ENCODE measurements around the gene WTAP. TPM values are rescaled to one million over a fixed set of nuclear protein-coding genes. Genes with fewer than 3 reads are reported as not detected.
"Not testable (repeated sequence)": the region's sequence is repeated elsewhere in the genome, so short reads cannot be mapped to it uniquely, and the experiment has no call there.

Gene WTAP
- total and polyA plus RNA-seq, 2 experiments from 2014 or later, result 108 to 121 TPM

DNA sequence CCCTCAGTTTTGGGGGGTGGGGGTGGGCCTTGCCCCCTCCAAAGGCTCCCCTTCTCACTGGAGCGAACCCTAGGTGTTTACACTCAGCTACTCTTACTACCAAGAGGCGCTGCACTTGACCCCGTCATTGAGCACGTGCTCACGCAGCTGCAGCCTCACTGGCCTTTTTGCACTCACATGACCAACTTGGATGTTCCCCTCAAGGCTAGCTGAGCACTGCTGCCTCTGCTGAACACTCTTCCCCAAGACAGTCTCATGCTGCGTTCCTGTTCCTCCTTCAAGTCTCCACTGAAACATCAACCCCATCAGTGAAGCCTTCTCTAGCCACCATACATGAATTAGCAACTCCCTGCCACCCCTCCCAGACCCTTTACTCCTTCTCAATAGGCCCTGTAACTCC is 38.3 kb upstream of the WTAP start (continued):
- no peak for TF ChIP-seq ETS1 (IDR thresholded peaks at IDR 0.05)
- TF ChIP-seq, protein P1, sequence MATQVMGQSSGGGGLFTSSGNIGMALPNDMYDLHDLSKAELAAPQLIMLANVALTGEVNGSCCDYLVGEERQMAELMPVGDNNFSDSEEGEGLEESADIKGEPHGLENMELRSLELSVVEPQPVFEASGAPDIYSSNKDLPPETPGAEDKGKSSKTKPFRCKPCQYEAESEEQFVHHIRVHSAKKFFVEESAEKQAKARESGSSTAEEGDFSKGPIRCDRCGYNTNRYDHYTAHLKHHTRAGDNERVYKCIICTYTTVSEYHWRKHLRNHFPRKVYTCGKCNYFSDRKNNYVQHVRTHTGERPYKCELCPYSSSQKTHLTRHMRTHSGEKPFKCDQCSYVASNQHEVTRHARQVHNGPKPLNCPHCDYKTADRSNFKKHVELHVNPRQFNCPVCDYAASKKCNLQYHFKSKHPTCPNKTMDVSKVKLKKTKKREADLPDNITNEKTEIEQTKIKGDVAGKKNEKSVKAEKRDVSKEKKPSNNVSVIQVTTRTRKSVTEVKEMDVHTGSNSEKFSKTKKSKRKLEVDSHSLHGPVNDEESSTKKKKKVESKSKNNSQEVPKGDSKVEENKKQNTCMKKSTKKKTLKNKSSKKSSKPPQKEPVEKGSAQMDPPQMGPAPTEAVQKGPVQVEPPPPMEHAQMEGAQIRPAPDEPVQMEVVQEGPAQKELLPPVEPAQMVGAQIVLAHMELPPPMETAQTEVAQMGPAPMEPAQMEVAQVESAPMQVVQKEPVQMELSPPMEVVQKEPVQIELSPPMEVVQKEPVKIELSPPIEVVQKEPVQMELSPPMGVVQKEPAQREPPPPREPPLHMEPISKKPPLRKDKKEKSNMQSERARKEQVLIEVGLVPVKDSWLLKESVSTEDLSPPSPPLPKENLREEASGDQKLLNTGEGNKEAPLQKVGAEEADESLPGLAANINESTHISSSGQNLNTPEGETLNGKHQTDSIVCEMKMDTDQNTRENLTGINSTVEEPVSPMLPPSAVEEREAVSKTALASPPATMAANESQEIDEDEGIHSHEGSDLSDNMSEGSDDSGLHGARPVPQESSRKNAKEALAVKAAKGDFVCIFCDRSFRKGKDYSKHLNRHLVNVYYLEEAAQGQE (IDR thresholded peaks at IDR 0.05; ENCODE audit: unreplicated experiment), result no peak

- ATAC-seq; H3K27me3 ChIP-seq (ENCODE audit: insufficient read depth); H2AFZ ChIP-seq; H3K9me3 Mint-ChIP-seq; H3K9me2 ChIP-seq (ENCODE audit: insufficient read depth); H3K27ac Mint-ChIP-seq; H3F3A ChIP-seq (replicated peaks; ENCODE audit: low read depth); H3K27ac ChIP-seq (ENCODE audit: low read depth); H3K4me3 Mint-ChIP-seq; H3K4me2 ChIP-seq; H3K27me3 Mint-ChIP-seq (ENCODE audit: insufficient read depth, low read depth, poor library complexity); H3K4me3 ChIP-seq; DNase-seq (ENCODE audit: low spot score): not testable (repeated sequence)
- peaks cover 63% of the 10 kb centered on the region for H3K79me2 ChIP-seq (replicated peaks; ENCODE audit: insufficient read depth)
- H3K36me3 ChIP-seq (ENCODE audit: insufficient read depth), result peaks cover 15% of the 10 kb centered on the region; the same call in 1 of the 2 replicates
- H3K4me1 ChIP-seq (ENCODE audit: insufficient read depth), result peaks cover 18% of the 10 kb centered on the region
- Mint-ChIP-seq H3K36me3 (ENCODE audit: low read depth) (peaks cover 44% of the 10 kb centered on the region), H3K4me1 (peaks cover 20% of the 10 kb centered on the region)
- peaks cover 24% of the 10 kb centered on the region for H4K20me1 ChIP-seq (replicated peaks; ENCODE audit: insufficient read depth)
Observed at GRCh38 chr6:159690135-159690534, 37.2 kb upstream of the WTAP start.

DNA sequence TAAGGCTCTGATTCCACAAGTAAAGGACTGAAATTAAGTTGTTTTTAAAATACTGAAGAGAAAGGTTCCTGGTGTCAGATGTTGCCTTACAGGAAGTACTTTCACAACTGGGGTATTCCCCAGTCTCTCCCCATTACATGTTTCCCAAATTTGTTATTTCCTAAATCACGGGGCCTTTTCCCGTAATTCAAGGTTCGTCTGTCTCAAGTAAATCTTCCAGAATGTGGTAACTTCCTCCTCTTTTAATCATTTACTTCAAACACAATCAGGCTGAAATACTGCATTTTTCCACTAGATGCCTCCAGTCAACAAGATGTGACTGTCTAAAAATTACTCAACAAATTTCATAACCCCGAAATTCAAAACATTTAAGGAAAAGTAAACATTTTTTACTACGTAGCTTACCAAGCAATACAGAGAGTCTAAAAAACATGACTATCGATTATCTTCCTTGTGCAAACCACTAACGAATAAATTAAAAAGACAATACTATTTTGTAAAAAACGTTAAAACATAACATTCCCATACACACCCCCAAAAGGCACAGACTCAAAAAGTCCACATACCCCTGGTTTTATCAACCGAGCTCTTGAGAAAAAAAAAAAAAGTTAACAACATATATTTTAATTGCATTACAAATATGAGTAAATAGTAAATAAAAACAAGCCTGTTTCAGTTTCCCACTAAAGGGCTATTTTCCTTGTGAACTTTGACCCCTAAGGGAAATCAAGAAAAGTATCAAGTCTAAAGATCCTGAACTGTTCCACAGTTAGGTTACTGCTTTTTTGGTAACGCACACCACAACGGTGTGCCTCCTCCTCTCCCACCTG is 36.0 kb upstream of the WTAP start:
- peaks cover 15% of the 10 kb centered on the region; the same call in 1 of the 2 replicates for H3K36me3 ChIP-seq (ENCODE audit: insufficient read depth)
- peak overlapping the region; percentile 96 for H3K4me2 ChIP-seq
- 0 out of 2 replicates have a peak, but pooled peaks cover 8% of the 10 kb centered on the region for H3F3A ChIP-seq (replicated peaks; ENCODE audit: low read depth)
- Mint-ChIP-seq H3K9me3 (no peaks in the 10 kb centered on the region), H3K4me1 (peaks cover 20% of the 10 kb centered on the region), H3K27ac (no peak overlapping the region), H3K27me3 (ENCODE audit: insufficient read depth, low read depth, poor library complexity) (peaks cover 11% of the 10 kb centered on the region), H3K36me3 (ENCODE audit: low read depth) (peaks cover 37% of the 10 kb centered on the region), H3K4me3 (peak overlapping the region; percentile 94)
- H4K20me1 ChIP-seq (replicated peaks; ENCODE audit: insufficient read depth), result peaks cover 18% of the 10 kb centered on the region
- H2AFZ ChIP-seq, result no peak overlapping the region
- H3K27me3 ChIP-seq (ENCODE audit: insufficient read depth), result no peaks in the 10 kb centered on the region
- peak overlapping the region; percentile 95 for H3K4me3 ChIP-seq
- ATAC-seq (no peak), DNase-seq (ENCODE audit: low spot score) (peak; percentile 52)
- no peak overlapping the region for H3K27ac ChIP-seq (ENCODE audit: low read depth)
- H3K79me2 ChIP-seq (replicated peaks; ENCODE audit: insufficient read depth), result peaks cover 57% of the 10 kb centered on the region
- TF ChIP-seq ZNF331 (CRISPR knock-in tag; IDR thresholded peaks at IDR 0.05; ENCODE audit: low read depth) (no peak), EZH2 (IDR thresholded peaks at IDR 0.05; ENCODE audit: low read depth, unreplicated experiment) (no peak)
- TF ChIP-seq, protein P2, sequence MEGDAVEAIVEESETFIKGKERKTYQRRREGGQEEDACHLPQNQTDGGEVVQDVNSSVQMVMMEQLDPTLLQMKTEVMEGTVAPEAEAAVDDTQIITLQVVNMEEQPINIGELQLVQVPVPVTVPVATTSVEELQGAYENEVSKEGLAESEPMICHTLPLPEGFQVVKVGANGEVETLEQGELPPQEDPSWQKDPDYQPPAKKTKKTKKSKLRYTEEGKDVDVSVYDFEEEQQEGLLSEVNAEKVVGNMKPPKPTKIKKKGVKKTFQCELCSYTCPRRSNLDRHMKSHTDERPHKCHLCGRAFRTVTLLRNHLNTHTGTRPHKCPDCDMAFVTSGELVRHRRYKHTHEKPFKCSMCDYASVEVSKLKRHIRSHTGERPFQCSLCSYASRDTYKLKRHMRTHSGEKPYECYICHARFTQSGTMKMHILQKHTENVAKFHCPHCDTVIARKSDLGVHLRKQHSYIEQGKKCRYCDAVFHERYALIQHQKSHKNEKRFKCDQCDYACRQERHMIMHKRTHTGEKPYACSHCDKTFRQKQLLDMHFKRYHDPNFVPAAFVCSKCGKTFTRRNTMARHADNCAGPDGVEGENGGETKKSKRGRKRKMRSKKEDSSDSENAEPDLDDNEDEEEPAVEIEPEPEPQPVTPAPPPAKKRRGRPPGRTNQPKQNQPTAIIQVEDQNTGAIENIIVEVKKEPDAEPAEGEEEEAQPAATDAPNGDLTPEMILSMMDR (conservative IDR thresholded peaks at IDR 0.05; ENCODE audit: low read depth in 2 of 2), result peak; percentile 39 to 63; a peak in 3 of 4 replicates
- H3K9me2 ChIP-seq (ENCODE audit: insufficient read depth), result no peaks in the 10 kb centered on the region
- H3K4me1 ChIP-seq (ENCODE audit: insufficient read depth), result peaks cover 18% of the 10 kb centered on the region

All from GM23338 (cell line).